Measurements from ENCODE around the gene GBP4.

DNA sequence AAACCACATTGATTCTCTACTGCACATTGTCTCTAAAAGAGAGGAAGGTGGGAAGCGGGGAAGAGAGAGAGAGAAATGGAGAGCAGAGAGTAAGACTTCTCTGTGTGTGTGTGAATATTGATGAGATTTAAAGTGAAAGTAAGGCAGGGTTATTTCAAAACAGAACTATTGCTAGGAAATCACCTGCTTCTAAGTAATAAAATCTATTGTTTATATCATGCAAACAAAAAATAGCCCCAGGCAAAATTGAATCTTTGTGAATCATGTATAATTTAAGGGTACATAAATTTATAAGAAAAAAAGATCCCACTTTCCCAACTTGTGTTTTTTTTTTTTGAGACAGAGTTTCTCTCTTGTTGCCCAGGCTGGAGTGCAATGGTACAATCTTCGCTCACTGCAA, 21.8 kb downstream of the GBP4 start:
- TF ChIP-seq, protein P1, sequence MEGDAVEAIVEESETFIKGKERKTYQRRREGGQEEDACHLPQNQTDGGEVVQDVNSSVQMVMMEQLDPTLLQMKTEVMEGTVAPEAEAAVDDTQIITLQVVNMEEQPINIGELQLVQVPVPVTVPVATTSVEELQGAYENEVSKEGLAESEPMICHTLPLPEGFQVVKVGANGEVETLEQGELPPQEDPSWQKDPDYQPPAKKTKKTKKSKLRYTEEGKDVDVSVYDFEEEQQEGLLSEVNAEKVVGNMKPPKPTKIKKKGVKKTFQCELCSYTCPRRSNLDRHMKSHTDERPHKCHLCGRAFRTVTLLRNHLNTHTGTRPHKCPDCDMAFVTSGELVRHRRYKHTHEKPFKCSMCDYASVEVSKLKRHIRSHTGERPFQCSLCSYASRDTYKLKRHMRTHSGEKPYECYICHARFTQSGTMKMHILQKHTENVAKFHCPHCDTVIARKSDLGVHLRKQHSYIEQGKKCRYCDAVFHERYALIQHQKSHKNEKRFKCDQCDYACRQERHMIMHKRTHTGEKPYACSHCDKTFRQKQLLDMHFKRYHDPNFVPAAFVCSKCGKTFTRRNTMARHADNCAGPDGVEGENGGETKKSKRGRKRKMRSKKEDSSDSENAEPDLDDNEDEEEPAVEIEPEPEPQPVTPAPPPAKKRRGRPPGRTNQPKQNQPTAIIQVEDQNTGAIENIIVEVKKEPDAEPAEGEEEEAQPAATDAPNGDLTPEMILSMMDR (IDR thresholded peaks at IDR 0.05 in 4 of 5, conservative IDR thresholded peaks at IDR 0.05 in 1 of 5): no peak
- no peak for TF ChIP-seq POLR2A (IDR thresholded peaks at IDR 0.05)
